GM12872 (cell line): ENCODE results near the gene SPATA4.

Experiments used
- CTCF ChIP-seq: IDR thresholded peaks from 3 replicates; pipeline ENCODE4 v1.5.1; 2011; ENCODE audit warnings: low read depth, mild to moderate bottlenecking, low read length, moderate library complexity; ENCODE audit not compliant: insufficient read depth

SPATA4 gene

GRCh38 chr4:176137631-176138030 is 57.8 kb downstream of the SPATA4 start:
- no peak for TF ChIP-seq CTCF

- TF ChIP-seq CTCF: no peak
Observed at GRCh38 chr4:176134670-176135069, 60.7 kb downstream of the SPATA4 start.
